Natural killer cell (primary cell): Measurements from ENCODE around the gene XRCC3. TPM values are rescaled to one million over a fixed set of nuclear protein-coding genes. Genes with fewer than 3 reads are reported as not detected.

Experiments
- ATAC-seq, 3 donors: fragments of 150-1000 bp in 2 of 3; fragments of 200-7000 bp in 1 of 3; cut with Tn5 transposase; 1 replicate in 1 of 3; 2 replicates in 2 of 3; pipeline ENCODE4 v1.10.0; 2021; ENCODE audit warnings: mild to moderate bottlenecking in 2 of 3, moderate library complexity in 2 of 3
- DNase-seq, 2 donors: peaks; one replicate each; pipeline versions ENCODE4 v3.0.0 to v3.0.0-alpha.2; 2013 to 2021; ENCODE audit warnings: mixed read lengths in 1 of 2
- H3K27ac ChIP-seq: one replicate; pipeline ENCODE4 v1.5.1; 2013; ENCODE audit warnings: mild to moderate bottlenecking, low read length
- H3K27me3 ChIP-seq: one replicate; pipeline ENCODE4 v1.6.1; 2013; ENCODE audit warnings: low read length; ENCODE audit not compliant: control insufficient read depth, insufficient read depth
- H3K36me3 ChIP-seq: one replicate; pipeline ENCODE4 v1.6.1; 2013; ENCODE audit warnings: low read length; ENCODE audit not compliant: control insufficient read depth, insufficient read depth
- H3K4me1 ChIP-seq: one replicate; pipeline ENCODE4 v1.6.1; 2013; ENCODE audit warnings: low read length; ENCODE audit not compliant: control insufficient read depth, insufficient read depth
- H3K4me3 ChIP-seq: one replicate; pipeline ENCODE4 v1.5.1; 2013; ENCODE audit warnings: low read length
- H3K9me3 ChIP-seq: one replicate; pipeline ENCODE4 v1.6.1; 2013; ENCODE audit warnings: low read length; ENCODE audit not compliant: control insufficient read depth, insufficient read depth
- H3K27ac Mint-ChIP-seq, 2 donors: one replicate each; pipeline ENCODE4 v1.8.0; 2022; ENCODE audit warnings: mild to moderate bottlenecking in 2 of 2, mixed read lengths in 2 of 2, moderate library complexity in 1 of 2
- H3K27me3 Mint-ChIP-seq, 2 donors: one replicate each; pipeline ENCODE4 v1.8.0; 2022; ENCODE audit warnings: low read depth in 2 of 2, mixed read lengths in 2 of 2
- H3K36me3 Mint-ChIP-seq: one replicate; pipeline ENCODE4 v1.8.0; 2022; ENCODE audit warnings: mixed read lengths
- H3K4me1 Mint-ChIP-seq, 2 donors: one replicate each; pipeline ENCODE4 v1.8.0; 2022; ENCODE audit warnings: mixed read lengths in 2 of 2
- H3K4me3 Mint-ChIP-seq: one replicate; pipeline ENCODE4 v1.8.0; 2022; ENCODE audit warnings: mild to moderate bottlenecking, moderate library complexity, mixed read lengths
- H3K9me3 Mint-ChIP-seq, 2 donors: one replicate each; pipeline ENCODE4 v1.8.0; 2022; ENCODE audit warnings: mixed read lengths in 2 of 2
- CTCF ChIP-seq: fragments of 200-600 bp; IDR thresholded peaks from one replicate; pipeline ENCODE4 v1.8.0; 2022; ENCODE audit warnings: antibody characterized with exemption
- WGBS: methylation state at CpG from one replicate; pipeline ENCODE4 v1.1.7; 2013; ENCODE audit warnings: missing lambda C conversion rate; ENCODE audit not compliant: insufficient coverage; 5-methylcytosine and 5-hydroxymethylcytosine counted together
- intact Hi-C: fragments of 100-400 bp; cut with micrococcal nuclease; formaldehyde crosslinking; loops from one replicate; pipeline ENCODE4 v1.14.2; 2022
- total RNA-seq, 4 donors: library from RNA; stranded (reverse); fragments of 120-200 nt in 1 of 4; gene quantifications; one replicate each; pipeline versions ENCODE4 v1.2.3 to v1.2.4, GENCODE V29; 2013 to 2022

The XRCC3 gene
- 10 to 100 TPM; 11.6 to 12.8 (median 12.7) TPM for total RNA-seq
- total RNA-seq (2013): 11.3 TPM

GRCh38 chr14:103715052-103716000 is at the start of gene XRCC3, which contains the start of gene ZFYVE21:
XRCC3 (minus strand) TSS chr14:103715451; CDS start chr14:103711087, 4,364 bp downstream.
ZFYVE21 (plus strand) TSS chr14:103715810; CDS start chr14:103715842, 32 bp downstream.
- Histone ChIP-seq H3K27ac (no peak within 1 kb of the TSS), H3K27me3 (no peaks in the 10 kb centered on the region), H3K4me3 (peak within 1 kb of the TSS; percentile 49), H3K9me3 (no peaks in the 10 kb centered on the region), H3K4me1 (peaks cover 20% of the 10 kb centered on the region), H3K36me3 (no peaks in the 10 kb centered on the region)
- WGBS: under 1% methylated on average over 121 of the region's 121 CpGs
- TF ChIP-seq CTCF: no peak
- no peaks in the 10 kb centered on the region for H3K27me3 Mint-ChIP-seq
- H3K4me1 Mint-ChIP-seq: peaks cover 11 to 31% of the 10 kb centered on the region in 2 donors
- peak; percentile 99 to 100 for DNase-seq
- peak within 1 kb of the TSS; percentile 94 for H3K4me3 Mint-ChIP-seq
- H3K27ac Mint-ChIP-seq: peak within 1 kb of the TSS; percentile 83 to 89
- peak; percentile 92 to 98 (median 94) for ATAC-seq
- H3K9me3 Mint-ChIP-seq: no peaks in the 10 kb centered on the region
- H3K36me3 Mint-ChIP-seq: no peaks in the 10 kb centered on the region
- intact Hi-C loops: loop anchor here (1.0 kb wide), 1 partner anchor 153 kb away; the partner anchor contains the start of genes BAG5 and COA8

GRCh38 chr14:103763730-103764488 is 48.7 kb upstream of the XRCC3 start:
- Histone ChIP-seq H3K4me1 (no peaks in the 10 kb centered on the region), H3K4me3 (no peak overlapping the region), H3K36me3 (peaks cover 3% of the 10 kb centered on the region), H3K27me3 (no peaks in the 10 kb centered on the region), H3K9me3 (no peaks in the 10 kb centered on the region), H3K27ac (no peak overlapping the region)
- ATAC-seq: no peak
- DNase-seq: no peak
- intact Hi-C loops: no loop called here
- TF ChIP-seq CTCF: no peak
- H3K4me3 Mint-ChIP-seq: no peak overlapping the region
- no peaks in the 10 kb centered on the region for H3K9me3 Mint-ChIP-seq
- H3K36me3 Mint-ChIP-seq: no peaks in the 10 kb centered on the region
- no peak overlapping the region for H3K27ac Mint-ChIP-seq
- WGBS: 85% methylated on average over 4 of the region's 5 CpGs
- no peaks in the 10 kb centered on the region for H3K27me3 Mint-ChIP-seq
- H3K4me1 Mint-ChIP-seq: peaks cover 0 to 5% of the 10 kb centered on the region in 2 donors

GRCh38 chr14:103762541-103762940 is 47.3 kb upstream of the XRCC3 start:
- Mint-ChIP-seq H3K4me3 (no peak overlapping the region), H3K27ac (no peak overlapping the region), H3K36me3 (no peaks in the 10 kb centered on the region), H3K4me1 (peaks cover 0 to 5% of the 10 kb centered on the region in 2 donors), H3K27me3 (no peaks in the 10 kb centered on the region), H3K9me3 (no peaks in the 10 kb centered on the region)
- WGBS: 86% methylated on average over 12 of the region's 13 CpGs
- Histone ChIP-seq H3K4me3 (no peak overlapping the region), H3K4me1 (no peaks in the 10 kb centered on the region), H3K27ac (no peak overlapping the region), H3K27me3 (no peaks in the 10 kb centered on the region), H3K36me3 (peaks cover 3% of the 10 kb centered on the region), H3K9me3 (no peaks in the 10 kb centered on the region)
- TF ChIP-seq CTCF: no peak
- intact Hi-C loops: no loop called here
- no peak for ATAC-seq
- DNase-seq: no peak
